ENCODE results near the gene GCLC. TPM values are rescaled to one million over a fixed set of nuclear protein-coding genes. Genes with fewer than 3 reads are reported as not detected.

The GCLC gene
- polyA plus RNA-seq, 3 donors, result 6.4 to 15.7 (median 10.1) TPM

GRCh38 chr6:53539561-53539960, 5.3 kb downstream of the GCLC start:
- Histone ChIP-seq H3K27ac (ENCODE audit: low read depth in 1 of 2, low read length in 2 of 2) (no peak overlapping the region), H3K4me1 (ENCODE audit: control insufficient read depth in 1 of 2, insufficient read depth in 2 of 2, low read length in 2 of 2) (peaks cover 22 to 28% of the 10 kb centered on the region in 2 donors), H4K20me1 (ENCODE audit: insufficient read depth, low read length) (peaks cover 61% of the 10 kb centered on the region), H2AFZ (ENCODE audit: insufficient read depth, low read depth, low read length, poor library complexity, severe bottlenecking) (no peak overlapping the region), H3K27me3 (ENCODE audit: control insufficient read depth in 2 of 2, insufficient read depth in 2 of 2, low read length in 2 of 2) (no peaks in the 10 kb centered on the region), H3K9me3 (replicated peaks in 1 of 2; ENCODE audit: control insufficient read depth in 1 of 2, insufficient read depth in 1 of 2, low read length in 2 of 2) (no peaks in the 10 kb centered on the region), H3K36me3 (replicated peaks in 1 of 2; ENCODE audit: control insufficient read depth in 1 of 2, insufficient read depth in 2 of 2, low read length in 2 of 2) (peaks cover 0 to 5% of the 10 kb centered on the region in 2 donors), H3K79me2 (ENCODE audit: insufficient read depth, low read length) (peaks cover 96% of the 10 kb centered on the region), H3K9ac (ENCODE audit: insufficient read depth, low read length, poor library complexity, severe bottlenecking) (no peak overlapping the region), H3K4me3 (replicated peaks in 1 of 3; ENCODE audit: low read depth in 2 of 3, low read length in 3 of 3) (no peak overlapping the region), H3K4me2 (replicated peaks; ENCODE audit: extremely low read depth, low read length, poor library complexity, severe bottlenecking) (no peak overlapping the region)
- intact Hi-C loops (cut with micrococcal nuclease), result no loop called here
- Mint-ChIP-seq H3K27me3 (ENCODE audit: low read depth in 3 of 3) (no peaks in the 10 kb centered on the region), H3K4me1 (peaks cover 36% of the 10 kb centered on the region), H3K4me3 (no peak overlapping the region), H3K9me3 (peaks cover 0 to 2% (median under 1%) of the 10 kb centered on the region in 7 donors), H3K36me3 (peaks cover 5 to 19% of the 10 kb centered on the region in 2 donors), H3K27ac (no peak overlapping the region)
- no peak for DNase-seq
- 85% methylated on average over 3 of the region's 5 CpGs for WGBS (ENCODE audit: insufficient coverage)
- TF ChIP-seq CTCF (IDR thresholded peaks at IDR 0.05), result no peak

DNA sequence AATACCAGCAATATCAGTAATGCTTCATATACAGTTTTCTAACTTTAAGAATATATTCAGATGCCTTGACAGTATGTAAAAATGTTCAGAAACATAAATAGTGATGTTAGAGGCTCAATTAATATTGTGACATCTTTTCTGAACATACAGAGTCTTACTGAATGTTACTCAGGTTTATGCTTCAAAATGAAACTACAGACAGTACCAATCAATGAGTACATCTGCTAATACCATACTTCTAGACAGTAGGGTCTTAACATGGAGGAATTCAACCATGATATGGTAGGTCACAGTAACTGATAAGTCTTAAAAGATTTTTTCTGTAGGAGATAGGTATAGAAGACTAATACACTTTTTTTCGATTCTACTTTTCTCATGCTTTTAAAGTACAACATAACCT, 8.3 kb downstream of the GCLC start:
- Histone ChIP-seq H3K36me3 (replicated peaks in 1 of 2; ENCODE audit: control insufficient read depth in 1 of 2, insufficient read depth in 2 of 2, low read length in 2 of 2) (peaks cover 0 to 5% of the 10 kb centered on the region in 2 donors), H3K27me3 (ENCODE audit: control insufficient read depth in 2 of 2, insufficient read depth in 2 of 2, low read length in 2 of 2) (no peaks in the 10 kb centered on the region), H3K9ac (ENCODE audit: insufficient read depth, low read length, poor library complexity, severe bottlenecking) (no peak overlapping the region), H3K9me3 (replicated peaks in 1 of 2; ENCODE audit: control insufficient read depth in 1 of 2, insufficient read depth in 1 of 2, low read length in 2 of 2) (no peaks in the 10 kb centered on the region), H3K4me1 (ENCODE audit: control insufficient read depth in 1 of 2, insufficient read depth in 2 of 2, low read length in 2 of 2) (peaks cover 20 to 28% of the 10 kb centered on the region in 2 donors), H3K4me3 (replicated peaks in 1 of 3; ENCODE audit: low read depth in 2 of 3, low read length in 3 of 3) (no peak overlapping the region), H2AFZ (ENCODE audit: insufficient read depth, low read depth, low read length, poor library complexity, severe bottlenecking) (no peak overlapping the region), H4K20me1 (ENCODE audit: insufficient read depth, low read length) (peaks cover 52% of the 10 kb centered on the region), H3K4me2 (replicated peaks; ENCODE audit: extremely low read depth, low read length, poor library complexity, severe bottlenecking) (no peak overlapping the region), H3K79me2 (ENCODE audit: insufficient read depth, low read length) (peaks cover 94% of the 10 kb centered on the region), H3K27ac (ENCODE audit: low read depth in 1 of 2, low read length in 2 of 2) (no peak overlapping the region)
- H3K36me3 Mint-ChIP-seq, result peaks cover 2 to 18% of the 10 kb centered on the region in 2 donors
- no peaks in the 10 kb centered on the region for H3K27me3 Mint-ChIP-seq (ENCODE audit: low read depth in 3 of 3)
- H3K9me3 Mint-ChIP-seq, result peaks cover 2 to 8% (median 6%) of the 10 kb centered on the region in 7 donors
- H3K4me3 Mint-ChIP-seq, result no peak overlapping the region
- TF ChIP-seq CTCF (IDR thresholded peaks at IDR 0.05), result no peak
- intact Hi-C loops (cut with micrococcal nuclease), result no loop called here
- DNase-seq, result no peak
- no peak overlapping the region for H3K27ac Mint-ChIP-seq
- H3K4me1 Mint-ChIP-seq, result peaks cover 37% of the 10 kb centered on the region
- WGBS (ENCODE audit: insufficient coverage), result no CpG with 5 or more reads among the region's 1 CpG
